Breast epithelium (tissue), 3 donors: ENCODE results near the gene IQCH.

Experiments
- POLR2A ChIP-seq: fragments of 450-650 bp; IDR thresholded peaks from one replicate; pipeline ENCODE4 v1.6.1; 2016; ENCODE audit warnings: antibody characterized with exemption, mild to moderate bottlenecking, moderate library complexity
- POLR2AphosphoS5 ChIP-seq, 3 donors: sonication (generic); formaldehyde crosslinking; IDR thresholded peaks; one replicate each; pipeline ENCODE4 v1.6.1; 2017; ENCODE audit warnings: antibody characterized with exemption in 3 of 3
- TF ChIP-seq, protein P1 (sequence below), 3 donors: fragments of 450-650 bp; IDR thresholded peaks; one replicate each; pipeline ENCODE4 v1.5.1; 2016 to 2017; ENCODE audit warnings: antibody characterized with exemption in 3 of 3, mild to moderate bottlenecking in 3 of 3, moderate library complexity in 3 of 3

DNA sequence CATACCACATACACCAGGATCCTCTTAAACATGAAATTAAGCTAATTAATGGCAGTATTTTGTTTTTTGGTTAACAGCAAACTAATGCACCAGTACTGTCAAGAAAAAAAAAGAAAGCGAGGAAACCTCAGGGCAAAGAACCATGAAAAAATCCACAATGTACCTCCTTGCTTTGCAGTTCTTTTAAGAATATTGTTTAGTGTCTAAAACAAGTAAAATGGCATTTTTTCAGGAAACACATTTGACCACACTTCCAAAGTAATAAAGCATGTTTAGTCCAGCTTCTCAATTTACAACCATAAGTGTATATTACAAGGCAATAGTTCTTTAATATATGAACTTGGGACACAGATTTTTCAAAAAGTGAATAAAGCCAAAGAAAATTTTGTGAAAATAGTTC is 26.7 kb upstream of the IQCH start:
- TF ChIP-seq, protein P1, sequence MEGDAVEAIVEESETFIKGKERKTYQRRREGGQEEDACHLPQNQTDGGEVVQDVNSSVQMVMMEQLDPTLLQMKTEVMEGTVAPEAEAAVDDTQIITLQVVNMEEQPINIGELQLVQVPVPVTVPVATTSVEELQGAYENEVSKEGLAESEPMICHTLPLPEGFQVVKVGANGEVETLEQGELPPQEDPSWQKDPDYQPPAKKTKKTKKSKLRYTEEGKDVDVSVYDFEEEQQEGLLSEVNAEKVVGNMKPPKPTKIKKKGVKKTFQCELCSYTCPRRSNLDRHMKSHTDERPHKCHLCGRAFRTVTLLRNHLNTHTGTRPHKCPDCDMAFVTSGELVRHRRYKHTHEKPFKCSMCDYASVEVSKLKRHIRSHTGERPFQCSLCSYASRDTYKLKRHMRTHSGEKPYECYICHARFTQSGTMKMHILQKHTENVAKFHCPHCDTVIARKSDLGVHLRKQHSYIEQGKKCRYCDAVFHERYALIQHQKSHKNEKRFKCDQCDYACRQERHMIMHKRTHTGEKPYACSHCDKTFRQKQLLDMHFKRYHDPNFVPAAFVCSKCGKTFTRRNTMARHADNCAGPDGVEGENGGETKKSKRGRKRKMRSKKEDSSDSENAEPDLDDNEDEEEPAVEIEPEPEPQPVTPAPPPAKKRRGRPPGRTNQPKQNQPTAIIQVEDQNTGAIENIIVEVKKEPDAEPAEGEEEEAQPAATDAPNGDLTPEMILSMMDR (IDR thresholded peaks at IDR 0.05) = no peak
- TF ChIP-seq POLR2AphosphoS5 (IDR thresholded peaks at IDR 0.05) = no peak
- TF ChIP-seq POLR2A = no peak
